HepG2 (cell line): Measurements from ENCODE around the gene HIPK2. TPM values are rescaled to one million over a fixed set of nuclear protein-coding genes. Genes with fewer than 3 reads are reported as not detected.

ENCODE experiments used
- ARID5B ChIP-seq: IDR thresholded peaks from 2 replicates; pipeline ENCODE4 v1.4.0; 2020; ENCODE audit warnings: mild to moderate bottlenecking, missing genetic modification reagents
- ATF1 ChIP-seq: IDR thresholded peaks from 2 replicates; pipeline ENCODE4 v1.6.1; 2016; ENCODE audit warnings: mild to moderate bottlenecking, control low read depth
- FOXO4 ChIP-seq: sonication (generic); formaldehyde crosslinking; conservative IDR thresholded peaks from 2 replicates; pipeline ENCODE4 v1.8.1; 2023; ENCODE audit warnings: missing genetic modification reagents
- HDAC6 ChIP-seq: fragments of 200-600 bp; sonication (generic); IDR thresholded peaks from 2 replicates; pipeline ENCODE4 v1.7.0; 2017; ENCODE audit warnings: mild to moderate bottlenecking, antibody characterized with exemption, low read length, low read depth
- MIXL1 ChIP-seq: IDR thresholded peaks from 2 replicates; pipeline ENCODE4 v1.6.1; 2016
- REPIN1 ChIP-seq: sonication (generic); formaldehyde crosslinking; IDR thresholded peaks from 2 replicates; pipeline ENCODE4 v1.8.0; 2022; ENCODE audit warnings: missing genetic modification reagents, low read depth, mild to moderate bottlenecking, borderline replicate concordance
- SKI ChIP-seq: fragments of 450-650 bp; IDR thresholded peaks from one replicate; pipeline ENCODE4 v1.6.1; 2018; ENCODE audit warnings: mild to moderate bottlenecking; ENCODE audit not compliant: partially characterized antibody
- TARDBP ChIP-seq: sonication (generic); formaldehyde crosslinking; IDR thresholded peaks from 2 replicates; pipeline ENCODE4 v1.8.0; 2022; ENCODE audit warnings: mild to moderate bottlenecking, missing genetic modification reagents
- TSC22D2 ChIP-seq: sonication (generic); formaldehyde crosslinking; IDR thresholded peaks from 2 replicates; pipeline ENCODE4 v1.5.1; 2020; ENCODE audit warnings: missing genetic modification reagents, mild to moderate bottlenecking, borderline replicate concordance
- XRCC5 ChIP-seq: fragments of 200-400 bp; formaldehyde crosslinking; optimal IDR thresholded peaks from 2 replicates; pipeline ENCODE3; 2017; ENCODE audit warnings: mild to moderate bottlenecking, low read length
- ZKSCAN8 ChIP-seq: IDR thresholded peaks from 2 replicates; pipeline ENCODE4 v1.6.1; 2016; ENCODE audit warnings: borderline replicate concordance, missing genetic modification reagents, missing compliant biosample characterization
- ZNF639 ChIP-seq: conservative IDR thresholded peaks from 2 replicates; pipeline ENCODE4 v1.6.1; 2018; ENCODE audit warnings: missing genetic modification reagents
- ZSCAN22 ChIP-seq: sonication (generic); formaldehyde crosslinking; IDR thresholded peaks from 2 replicates; pipeline ENCODE4 v1.4.0; 2020; ENCODE audit warnings: mild to moderate bottlenecking, missing genetic modification reagents
- polyA plus RNA-seq, 8 experiments: library from polyadenylated mRNA; depleted of rRNA in 3 of 8; stranded (reverse) in 7 of 8; unstranded in 1 of 8; fragments of >200 nt; fragmentation: Illumina TruSeq in 4 of 8; extraction: Trizol in 4 of 8; gene quantifications; 2 replicates each; pipeline versions ENCODE4 v1.2.1 to v1.2.3, GENCODE V29; 2011 to 2016; ENCODE audit warnings: low read depth in 4 of 8, missing spikeins in 1 of 8, mixed read lengths in 1 of 8; ENCODE audit not compliant: insufficient read depth in 1 of 8
- total RNA-seq, 5 experiments: library from RNA; depleted of rRNA; stranded (reverse); fragments of >200 nt; fragmentation: Illumina TruSeq; extraction: Trizol; gene quantifications; 2 replicates each; pipeline ENCODE4 v1.2.3, GENCODE V29; 2016; ENCODE audit warnings: low read depth in 1 of 5
- TF ChIP-seq, protein P1 (sequence below): sonication (generic); formaldehyde crosslinking; IDR thresholded peaks from 2 replicates; pipeline ENCODE4 v1.4.0; 2020; ENCODE audit warnings: missing genetic modification reagents
- TF ChIP-seq, protein P2 (sequence below): IDR thresholded peaks from 2 replicates; pipeline ENCODE4 v1.6.1; 2016
- TF ChIP-seq, protein P3 (sequence below): sonication (generic); formaldehyde crosslinking; IDR thresholded peaks from 2 replicates; pipeline ENCODE4 v1.8.1; 2022; ENCODE audit warnings: low read depth, mild to moderate bottlenecking, missing genetic modification reagents

The HIPK2 gene
- total and polyA plus RNA-seq, 2 of the 13 experiments (the other 11 are each of a cell fraction or from before 2014, with no cell fraction given): 14.4 to 20.2 TPM

GRCh38 chr7:139738101-139738489 lies 39.7 kb downstream of the HIPK2 start (continued):
- TF ChIP-seq ARID5B (CRISPR knock-in tag) (peak; percentile 63), ZKSCAN8 (CRISPR knock-in tag) (peak; percentile 76; the same call in 1 of the 2 replicates), SKI (no peak), ZNF639 (CRISPR knock-in tag) (no peak), MIXL1 (CRISPR knock-in tag) (no peak), TSC22D2 (CRISPR knock-in tag) (no peak), XRCC5 (peak; percentile 60), REPIN1 (0 out of 2 replicates have a peak, but pooled peaks have one; percentile 30), HDAC6 (no peak), ATF1 (CRISPR knock-in tag) (no peak), FOXO4 (no peak), ZSCAN22 (CRISPR knock-in tag) (no peak), TARDBP (CRISPR knock-in tag) (no peak)
- TF ChIP-seq, protein P1, sequence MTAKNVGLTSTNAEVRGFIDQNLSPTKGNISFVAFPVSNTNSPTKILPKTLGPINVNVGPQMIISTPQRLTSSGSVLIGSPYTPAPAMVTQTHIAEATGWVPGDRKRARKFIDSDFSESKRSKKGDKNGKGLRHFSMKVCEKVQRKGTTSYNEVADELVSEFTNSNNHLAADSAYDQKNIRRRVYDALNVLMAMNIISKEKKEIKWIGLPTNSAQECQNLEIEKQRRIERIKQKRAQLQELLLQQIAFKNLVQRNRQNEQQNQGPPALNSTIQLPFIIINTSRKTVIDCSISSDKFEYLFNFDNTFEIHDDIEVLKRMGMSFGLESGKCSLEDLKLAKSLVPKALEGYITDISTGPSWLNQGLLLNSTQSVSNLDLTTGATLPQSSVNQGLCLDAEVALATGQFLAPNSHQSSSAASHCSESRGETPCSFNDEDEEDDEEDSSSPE (CRISPR knock-in tag): no peak
- TF ChIP-seq, protein P2, sequence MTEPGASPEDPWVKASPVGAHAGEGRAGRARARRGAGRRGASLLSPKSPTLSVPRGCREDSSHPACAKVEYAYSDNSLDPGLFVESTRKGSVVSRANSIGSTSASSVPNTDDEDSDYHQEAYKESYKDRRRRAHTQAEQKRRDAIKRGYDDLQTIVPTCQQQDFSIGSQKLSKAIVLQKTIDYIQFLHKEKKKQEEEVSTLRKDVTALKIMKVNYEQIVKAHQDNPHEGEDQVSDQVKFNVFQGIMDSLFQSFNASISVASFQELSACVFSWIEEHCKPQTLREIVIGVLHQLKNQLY: no peak
- TF ChIP-seq, protein P3, sequence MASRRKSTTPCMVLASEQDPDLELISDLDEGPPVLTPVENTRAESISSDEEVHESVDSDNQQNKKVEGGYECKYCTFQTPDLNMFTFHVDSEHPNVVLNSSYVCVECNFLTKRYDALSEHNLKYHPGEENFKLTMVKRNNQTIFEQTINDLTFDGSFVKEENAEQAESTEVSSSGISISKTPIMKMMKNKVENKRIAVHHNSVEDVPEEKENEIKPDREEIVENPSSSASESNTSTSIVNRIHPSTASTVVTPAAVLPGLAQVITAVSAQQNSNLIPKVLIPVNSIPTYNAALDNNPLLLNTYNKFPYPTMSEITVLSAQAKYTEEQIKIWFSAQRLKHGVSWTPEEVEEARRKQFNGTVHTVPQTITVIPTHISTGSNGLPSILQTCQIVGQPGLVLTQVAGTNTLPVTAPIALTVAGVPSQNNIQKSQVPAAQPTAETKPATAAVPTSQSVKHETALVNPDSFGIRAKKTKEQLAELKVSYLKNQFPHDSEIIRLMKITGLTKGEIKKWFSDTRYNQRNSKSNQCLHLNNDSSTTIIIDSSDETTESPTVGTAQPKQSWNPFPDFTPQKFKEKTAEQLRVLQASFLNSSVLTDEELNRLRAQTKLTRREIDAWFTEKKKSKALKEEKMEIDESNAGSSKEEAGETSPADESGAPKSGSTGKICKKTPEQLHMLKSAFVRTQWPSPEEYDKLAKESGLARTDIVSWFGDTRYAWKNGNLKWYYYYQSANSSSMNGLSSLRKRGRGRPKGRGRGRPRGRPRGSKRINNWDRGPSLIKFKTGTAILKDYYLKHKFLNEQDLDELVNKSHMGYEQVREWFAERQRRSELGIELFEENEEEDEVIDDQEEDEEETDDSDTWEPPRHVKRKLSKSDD (CRISPR knock-in tag): no peak
